GM18867 (cell line): ENCODE results near the gene AHDC1.

Experiments
- ATAC-seq: cut with Tn5 transposase; IDR thresholded peaks from one replicate; pipeline ENCODE4 v1.9.1; 2021; ENCODE audit warnings: mild to moderate bottlenecking, moderate library complexity; ENCODE audit not compliant: unreplicated experiment

AHDC1 gene

GRCh38 chr1:27599605-27600497 is 4.1 kb downstream of the AHDC1 start:
- no peak for ATAC-seq

DNA sequence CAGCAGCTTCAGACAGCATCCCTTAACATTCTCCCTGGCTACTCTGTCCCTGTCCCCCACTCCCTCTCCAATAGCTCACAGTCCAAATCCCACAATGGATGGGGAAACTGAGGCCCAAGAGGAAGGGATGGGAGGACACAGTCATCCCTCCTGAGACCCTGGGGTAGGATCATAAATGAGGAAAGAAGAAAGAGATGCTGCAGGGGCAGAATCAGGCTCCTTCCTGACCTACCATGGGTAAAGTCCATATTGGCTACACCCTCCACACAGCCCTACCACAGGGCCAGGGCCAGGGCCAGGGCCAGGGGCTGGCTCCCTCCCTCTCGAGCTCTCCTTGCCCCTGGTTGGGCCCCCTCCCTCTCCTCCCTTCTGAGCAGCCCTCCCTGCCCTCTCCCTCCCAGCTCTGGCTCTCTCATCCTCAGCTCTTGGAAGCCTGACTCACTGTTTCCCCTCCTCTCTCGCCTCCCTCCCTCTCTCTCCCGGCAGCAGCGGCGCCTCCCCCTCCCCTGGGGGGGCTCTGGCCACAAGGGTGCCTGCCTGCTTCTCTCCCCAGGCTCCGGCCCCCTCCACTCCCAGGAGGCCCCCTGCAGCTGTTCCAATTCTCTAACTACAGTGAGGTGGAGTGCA is 4.9 kb downstream of the AHDC1 start:
- no peak for ATAC-seq

- ATAC-seq = no peak
Measured at GRCh38 chr1:27598295-27598687, 5.7 kb downstream of the AHDC1 start.

GRCh38 chr1:27597516-27598294 is 6.2 kb downstream of the AHDC1 start:
- no peak for ATAC-seq

DNA sequence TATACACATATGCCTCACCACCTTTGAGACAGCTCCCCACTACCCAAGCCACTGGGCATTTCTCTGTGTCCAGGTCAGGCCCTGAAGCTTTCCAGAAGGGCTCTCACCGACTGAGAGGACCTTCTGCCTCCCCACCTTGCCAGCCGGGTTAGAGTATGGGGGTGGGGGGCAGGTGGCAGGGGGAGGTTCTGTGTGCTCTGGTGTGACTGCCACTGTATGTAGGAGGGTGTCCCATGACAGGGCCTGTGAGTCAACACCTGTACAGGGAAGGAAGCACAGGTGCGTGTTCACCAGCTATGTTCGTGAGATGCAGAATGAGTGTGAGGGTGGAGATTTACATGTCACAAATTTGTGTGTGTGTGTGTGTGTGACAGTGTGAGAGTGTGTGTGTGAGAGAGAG is 7.0 kb downstream of the AHDC1 start:
- ATAC-seq = no peak

DNA sequence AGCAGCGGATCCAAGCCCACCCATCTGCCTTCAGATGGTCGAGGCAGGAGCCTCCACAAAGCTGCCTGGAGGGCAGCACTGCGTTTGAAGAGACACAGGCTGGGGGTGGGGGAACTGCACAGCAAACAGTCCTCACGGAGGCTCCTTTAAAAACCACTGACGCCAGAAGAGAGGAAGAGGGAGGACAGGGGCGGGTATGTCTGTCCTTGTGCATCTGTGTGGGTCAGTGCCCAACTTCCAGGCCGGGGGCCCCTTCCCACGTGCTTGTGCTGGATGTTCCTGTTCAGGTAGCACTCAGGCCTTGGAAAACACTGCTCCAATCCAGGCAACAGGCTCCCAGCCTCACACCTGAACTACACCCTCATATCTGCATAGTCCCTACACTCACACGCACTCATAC is 7.7 kb downstream of the AHDC1 start:
- no peak for ATAC-seq

GRCh38 chr1:27595597-27595996 is 8.3 kb downstream of the AHDC1 start:
- ATAC-seq = no peak

DNA sequence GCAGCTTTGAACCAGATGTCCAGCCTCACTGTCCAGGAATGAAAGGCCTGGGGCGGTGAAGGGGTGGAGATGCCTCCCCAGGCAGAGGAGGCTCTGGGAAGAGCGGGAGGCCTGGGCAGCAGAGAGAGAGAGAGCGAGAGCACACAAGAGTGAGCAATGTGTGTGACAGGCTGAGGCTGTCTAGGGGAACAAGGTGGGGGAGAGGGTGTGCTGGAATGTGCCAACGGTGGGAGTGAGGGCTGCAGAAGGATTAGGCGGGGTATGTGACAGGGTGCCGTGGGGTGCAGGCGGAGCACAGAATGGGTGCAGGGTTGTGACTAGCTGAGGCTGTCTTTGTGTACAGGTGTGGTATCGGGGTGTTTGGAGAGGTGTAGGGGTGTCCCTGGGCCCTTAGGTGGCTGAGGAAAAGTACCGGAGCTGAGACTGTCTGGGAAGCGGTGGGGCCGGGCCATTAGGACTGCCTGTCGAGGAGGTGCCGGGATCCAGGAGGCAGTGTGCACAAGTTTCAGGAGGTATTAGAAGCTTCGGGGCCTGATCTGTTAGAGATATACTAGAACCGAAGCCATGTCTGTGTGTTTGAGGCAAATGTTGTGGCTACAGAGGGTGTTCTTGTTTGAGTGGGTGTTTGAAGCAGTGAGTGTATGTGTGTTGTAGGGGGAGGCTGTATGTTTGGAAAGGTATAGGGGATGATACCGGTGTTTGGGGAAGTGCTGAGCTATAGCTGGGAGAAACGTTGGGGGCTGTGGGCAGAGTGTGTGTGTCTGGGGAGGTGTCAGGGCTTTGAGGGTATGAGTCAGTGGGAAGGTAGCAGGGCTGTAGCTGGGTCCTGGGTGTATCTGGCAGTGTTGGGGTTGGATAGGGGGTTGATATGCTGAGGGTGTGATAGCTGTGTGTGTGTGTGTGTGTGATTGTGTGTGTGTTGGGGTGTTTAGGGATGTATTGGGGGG is 9.1 kb downstream of the AHDC1 start:
- ATAC-seq = no peak

GRCh38 chr1:27593678-27594563 is 10.0 kb downstream of the AHDC1 start:
- ATAC-seq = no peak

GRCh38 chr1:27592931-27593677 is 10.8 kb downstream of the AHDC1 start:
- no peak for ATAC-seq

- no peak for ATAC-seq
Measured at GRCh38 chr1:27592232-27592930, 11.6 kb downstream of the AHDC1 start.

DNA sequence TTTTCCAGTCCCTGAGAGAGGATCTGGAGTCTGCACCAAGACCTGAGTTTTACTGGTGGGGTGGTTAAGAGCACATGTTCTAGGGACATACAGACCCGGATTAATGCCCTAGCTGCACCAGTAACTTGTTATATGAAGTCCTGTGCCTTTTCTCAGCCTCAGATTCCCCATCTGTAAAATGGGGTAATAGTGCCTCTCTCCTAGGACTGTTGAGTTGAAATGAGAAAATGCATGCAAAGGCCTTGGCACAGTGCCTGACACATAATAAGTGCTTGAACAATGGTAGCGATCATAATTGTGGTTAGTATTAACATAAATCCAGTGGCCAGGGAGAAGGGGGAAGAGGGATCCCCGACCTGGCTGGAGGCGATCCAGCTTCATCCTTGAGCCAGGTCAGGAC is 12.3 kb downstream of the AHDC1 start:
- no peak for ATAC-seq

DNA sequence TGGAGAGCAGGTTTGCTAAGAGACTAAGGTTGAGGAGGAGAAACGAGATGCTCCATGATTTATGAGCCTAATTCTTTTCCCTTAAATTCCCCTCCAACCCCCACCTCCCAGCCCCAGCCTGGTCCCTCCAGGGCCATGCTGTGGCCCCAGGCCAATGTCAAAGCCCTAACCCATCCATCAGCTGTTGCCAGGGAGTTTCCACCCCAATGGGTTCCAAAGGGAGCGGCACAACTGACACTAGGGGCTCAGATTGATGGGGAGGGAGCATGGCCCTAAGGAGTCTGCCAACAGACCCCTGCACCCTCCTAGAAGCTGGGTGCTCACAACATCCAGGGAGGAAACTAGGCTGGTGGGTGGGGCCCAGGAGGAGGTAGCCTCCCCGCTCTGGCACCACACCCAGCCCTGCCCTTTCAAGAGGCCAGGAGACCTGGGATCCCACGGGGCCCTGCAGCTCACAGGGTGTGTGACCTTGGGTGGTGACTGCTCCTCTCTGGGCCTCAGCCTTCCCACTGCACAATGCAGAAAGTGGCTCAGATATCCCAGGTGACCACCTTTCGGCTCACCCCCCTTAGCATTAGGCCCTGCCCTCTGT is 12.9 kb downstream of the AHDC1 start:
- ATAC-seq = no peak

- no peak for ATAC-seq
Measured at GRCh38 chr1:27589841-27590426, 14.0 kb downstream of the AHDC1 start.

DNA sequence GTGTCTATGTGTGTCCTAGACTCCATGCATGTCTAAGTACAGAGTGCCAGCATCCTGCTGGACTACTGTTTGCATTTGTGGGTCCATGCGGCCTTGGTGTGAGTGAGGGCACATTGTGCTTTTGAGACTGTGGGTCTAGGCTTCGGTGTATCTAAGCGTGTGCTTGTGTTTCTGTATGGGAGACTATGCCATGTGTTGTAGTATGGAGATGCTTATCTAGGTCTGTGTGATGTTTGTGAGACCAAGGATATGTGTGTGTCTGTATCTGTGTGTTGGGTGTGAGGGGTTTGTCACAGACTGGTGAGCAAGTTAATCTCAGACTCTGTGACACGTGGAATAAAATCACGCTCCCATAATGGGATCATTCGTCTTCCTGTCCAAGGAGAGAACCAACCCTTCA is 14.5 kb downstream of the AHDC1 start:
- no peak for ATAC-seq

- ATAC-seq = no peak
Measured at GRCh38 chr1:27588256-27589232, 15.4 kb downstream of the AHDC1 start.
